22Rv1 (cell line): Measurements from ENCODE around the gene ZNF746.

ENCODE experiments used
- CTCF ChIP-seq: fragments of 450-650 bp; IDR thresholded peaks from 2 replicates; pipeline ENCODE4 v1.5.1; 2017; ENCODE audit warnings: mild to moderate bottlenecking
- ZFX ChIP-seq: fragments of 450-650 bp; IDR thresholded peaks from 2 replicates; pipeline ENCODE4 v1.6.1; 2017; ENCODE audit warnings: antibody characterized with exemption, borderline replicate concordance

- TF ChIP-seq CTCF = 0 out of 2 replicates have a peak, but pooled peaks have one; percentile 4
- TF ChIP-seq ZFX = no peak
These were observed 46.8 kb downstream of the ZNF746 start for GRCh38 chr7:149450821-149451220.
